Peyer's patch (tissue), 4 donors: Measurements from ENCODE around the gene CLCN4. TPM values are rescaled to one million over a fixed set of nuclear protein-coding genes. Genes with fewer than 3 reads are reported as not detected.

Experiments
- DNase-seq, 3 donors: peaks; one replicate each; pipeline ENCODE4 v3.0.0-alpha.2; 2017 to 2019
- H3K27ac ChIP-seq, 4 donors: fragments of 200-600 bp; sonication (generic); one replicate each; pipeline ENCODE4 v1.5.1; 2016 to 2019
- H3K27me3 ChIP-seq, 2 donors: fragments of 200-600 bp; sonication (generic); one replicate each; pipeline ENCODE4 v1.5.1; 2019
- H3K36me3 ChIP-seq, 3 donors: fragments of 200-600 bp; sonication (generic); one replicate each; pipeline ENCODE4 v1.5.1; 2016 to 2019
- H3K4me1 ChIP-seq, 4 donors: fragments of 200-600 bp; sonication (generic); one replicate each; pipeline ENCODE4 v1.5.1; 2016 to 2019
- H3K4me3 ChIP-seq, 4 donors: fragments of 200-600 bp; sonication (generic); 1 replicate in 3 of 4; 2 replicates in 1 of 4; pipeline ENCODE4 v1.5.1; 2016 to 2019; ENCODE audit warnings: mild to moderate bottlenecking in 1 of 4
- H3K9me3 ChIP-seq, 4 donors: fragments of 200-600 bp; sonication (generic); one replicate each; pipeline ENCODE4 v1.5.1; 2016 to 2019; ENCODE audit warnings: mild to moderate bottlenecking in 1 of 4
- POLR2A ChIP-seq, 2 donors: fragments of 450-650 bp; IDR thresholded peaks; one replicate each; pipeline ENCODE4 v1.5.1; 2017; ENCODE audit warnings: antibody characterized with exemption in 2 of 2, mild to moderate bottlenecking in 2 of 2, moderate library complexity in 2 of 2
- total RNA-seq, 4 donors: library from RNA; depleted of rRNA; stranded (reverse); fragments of >200 nt; gene quantifications; one replicate each; pipeline ENCODE4 v1.1.0, GENCODE V29; 2016
- TF ChIP-seq, protein P1 (sequence below), 6 experiments: fragments of 450-650 bp in 4 of 6; fragments of 200-600 bp in 2 of 6; sonication (generic) in 1 of 6; IDR thresholded peaks; one replicate each; pipeline ENCODE4 v1.5.1; 2017 to 2019; ENCODE audit warnings: antibody characterized with exemption in 6 of 6, mild to moderate bottlenecking in 3 of 6, moderate library complexity in 1 of 6

CLCN4 gene
- total RNA-seq, 4 donors from 2014 or later = 0.35 to 4.3 (median 1.7) TPM; not detected in 1

DNA sequence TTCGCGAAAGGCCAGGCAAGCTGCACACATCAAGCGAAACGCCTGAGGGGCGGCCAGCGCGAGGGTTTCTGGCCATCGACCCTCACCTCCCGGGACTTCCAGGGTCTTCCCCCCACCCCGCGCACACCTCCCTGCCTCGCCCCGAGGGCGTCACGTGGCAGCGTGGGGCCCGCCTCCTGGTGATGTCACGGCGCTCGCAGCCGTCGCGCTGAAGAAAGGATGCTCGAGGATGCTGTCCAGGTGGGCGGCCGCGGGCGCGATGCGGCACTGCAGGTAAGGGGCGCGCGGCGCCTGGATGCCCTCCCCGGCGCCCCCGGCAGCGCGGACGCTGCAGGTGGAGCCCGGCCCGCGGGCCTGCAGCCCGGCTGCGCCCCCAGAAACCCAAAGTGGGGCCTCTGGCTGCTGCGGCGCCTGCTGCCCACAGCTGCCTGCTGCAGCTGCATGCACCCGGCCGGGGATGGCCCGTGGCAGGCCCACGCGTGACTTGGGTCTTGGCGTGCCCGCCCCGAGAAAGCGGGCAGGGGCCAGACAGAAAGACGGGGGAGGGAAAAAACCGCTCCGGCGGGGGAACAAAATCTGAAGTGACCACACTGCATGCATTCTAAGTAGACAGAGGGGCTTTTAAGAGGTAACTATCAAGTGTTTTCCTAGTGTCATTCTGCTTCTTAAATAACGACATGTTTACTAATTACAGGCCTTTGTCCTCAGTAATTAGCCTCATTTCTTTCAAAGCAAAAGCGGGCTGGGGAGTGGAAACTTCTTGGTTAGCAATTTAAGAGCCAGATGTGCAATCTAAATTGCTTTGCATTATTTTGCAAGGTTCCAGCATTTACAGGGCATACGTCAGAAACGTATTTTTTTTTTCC, 1.7 kb downstream of the CLCN4 start:
- H3K27ac ChIP-seq = peak overlapping the region in 1 of 4 donors; percentile 34
- no peaks in the 10 kb centered on the region for H3K36me3 ChIP-seq
- H3K4me1 ChIP-seq = no peaks in the 10 kb centered on the region
- no peaks in the 10 kb centered on the region for H3K9me3 ChIP-seq
- no peak for TF ChIP-seq POLR2A (IDR thresholded peaks at IDR 0.05)
- TF ChIP-seq, protein P1, sequence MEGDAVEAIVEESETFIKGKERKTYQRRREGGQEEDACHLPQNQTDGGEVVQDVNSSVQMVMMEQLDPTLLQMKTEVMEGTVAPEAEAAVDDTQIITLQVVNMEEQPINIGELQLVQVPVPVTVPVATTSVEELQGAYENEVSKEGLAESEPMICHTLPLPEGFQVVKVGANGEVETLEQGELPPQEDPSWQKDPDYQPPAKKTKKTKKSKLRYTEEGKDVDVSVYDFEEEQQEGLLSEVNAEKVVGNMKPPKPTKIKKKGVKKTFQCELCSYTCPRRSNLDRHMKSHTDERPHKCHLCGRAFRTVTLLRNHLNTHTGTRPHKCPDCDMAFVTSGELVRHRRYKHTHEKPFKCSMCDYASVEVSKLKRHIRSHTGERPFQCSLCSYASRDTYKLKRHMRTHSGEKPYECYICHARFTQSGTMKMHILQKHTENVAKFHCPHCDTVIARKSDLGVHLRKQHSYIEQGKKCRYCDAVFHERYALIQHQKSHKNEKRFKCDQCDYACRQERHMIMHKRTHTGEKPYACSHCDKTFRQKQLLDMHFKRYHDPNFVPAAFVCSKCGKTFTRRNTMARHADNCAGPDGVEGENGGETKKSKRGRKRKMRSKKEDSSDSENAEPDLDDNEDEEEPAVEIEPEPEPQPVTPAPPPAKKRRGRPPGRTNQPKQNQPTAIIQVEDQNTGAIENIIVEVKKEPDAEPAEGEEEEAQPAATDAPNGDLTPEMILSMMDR (IDR thresholded peaks at IDR 0.05) = no peak
- peak in 2 of 3 donors; percentile 51 to 65 for DNase-seq
- H3K4me3 ChIP-seq = peak overlapping the region in 3 of 4 donors; percentile 21 to 35 (median 26)
- H3K27me3 ChIP-seq = no peaks in the 10 kb centered on the region

- no peaks in the 10 kb centered on the region for H3K36me3 ChIP-seq
- no peaks in the 10 kb centered on the region for H3K9me3 ChIP-seq
- TF ChIP-seq, protein P1 (IDR thresholded peaks at IDR 0.05) = no peak
- H3K27ac ChIP-seq = no peak overlapping the region
- no peak for DNase-seq
- no peaks in the 10 kb centered on the region for H3K4me1 ChIP-seq
- no peaks in the 10 kb centered on the region for H3K27me3 ChIP-seq
- H3K4me3 ChIP-seq = no peak overlapping the region
These were observed 2.3 kb downstream of the CLCN4 start for GRCh38 chrX:10159145-10159468.

DNA sequence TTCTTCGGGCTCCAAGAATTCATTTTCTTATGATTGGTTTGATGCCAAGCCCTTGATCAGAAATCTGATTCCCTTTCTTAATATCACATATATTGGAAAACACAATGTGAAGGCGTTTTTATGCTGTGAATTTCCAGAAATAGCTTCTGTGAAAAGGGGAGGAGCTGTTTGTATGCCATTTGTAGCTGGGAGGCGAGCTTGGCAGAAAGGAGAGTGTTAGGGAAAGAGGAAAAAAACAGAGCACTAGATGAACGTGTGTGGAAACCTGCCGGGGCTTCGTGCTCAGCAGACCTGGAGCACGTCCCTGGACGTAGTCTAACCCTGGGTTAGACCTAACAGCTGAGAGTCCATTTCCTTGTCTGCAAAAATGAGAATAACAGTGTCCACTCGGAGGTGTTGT, 3.4 kb downstream of the CLCN4 start:
- Histone ChIP-seq H3K4me3 (no peak overlapping the region), H3K9me3 (no peaks in the 10 kb centered on the region), H3K27ac (no peak overlapping the region), H3K27me3 (no peaks in the 10 kb centered on the region), H3K36me3 (no peaks in the 10 kb centered on the region), H3K4me1 (no peaks in the 10 kb centered on the region)
- TF ChIP-seq, protein P1 (IDR thresholded peaks at IDR 0.05) = no peak
- no peak for TF ChIP-seq POLR2A (IDR thresholded peaks at IDR 0.05)
- DNase-seq = no peak

DNA sequence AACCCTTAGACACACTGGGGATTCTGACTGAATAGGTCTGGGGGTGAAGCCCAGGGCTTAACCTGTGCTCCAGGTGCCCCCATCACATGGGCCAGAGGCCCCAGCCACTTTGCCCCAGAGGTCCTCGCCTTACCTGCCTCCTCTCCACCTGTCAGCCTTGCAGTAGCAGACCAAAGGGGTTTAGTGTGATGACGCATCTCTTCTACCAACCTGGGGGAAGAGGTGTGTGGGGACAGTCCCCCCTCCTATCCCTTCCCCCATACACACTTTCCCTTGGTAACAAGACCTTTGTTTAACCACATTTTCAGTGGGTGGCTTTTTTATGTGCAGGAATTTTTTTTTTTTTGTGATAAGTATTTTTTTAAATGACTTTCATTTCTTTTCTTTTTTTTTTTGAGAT, 6.3 kb downstream of the CLCN4 start:
- no peak for DNase-seq
- no peak overlapping the region for H3K27ac ChIP-seq
- no peaks in the 10 kb centered on the region for H3K4me1 ChIP-seq
- TF ChIP-seq, protein P1 (IDR thresholded peaks at IDR 0.05) = no peak
- TF ChIP-seq POLR2A (IDR thresholded peaks at IDR 0.05) = no peak
- no peak overlapping the region for H3K4me3 ChIP-seq
- H3K27me3 ChIP-seq = no peaks in the 10 kb centered on the region
- H3K36me3 ChIP-seq = no peaks in the 10 kb centered on the region
- H3K9me3 ChIP-seq = no peaks in the 10 kb centered on the region

GRCh38 chrX:10164879-10165278, 8.1 kb downstream of the CLCN4 start:
- no peaks in the 10 kb centered on the region for H3K27me3 ChIP-seq
- no peak overlapping the region for H3K4me3 ChIP-seq
- H3K27ac ChIP-seq = no peak overlapping the region
- no peaks in the 10 kb centered on the region for H3K4me1 ChIP-seq
- DNase-seq = no peak
- H3K36me3 ChIP-seq = no peaks in the 10 kb centered on the region
- TF ChIP-seq, protein P1 (IDR thresholded peaks at IDR 0.05) = no peak
- no peak for TF ChIP-seq POLR2A (IDR thresholded peaks at IDR 0.05)
- H3K9me3 ChIP-seq = no peaks in the 10 kb centered on the region
